Esophagus muscularis mucosa (tissue), 4 donors: ENCODE measurements around the gene E2F7. TPM values are rescaled to one million over a fixed set of nuclear protein-coding genes. Genes with fewer than 3 reads are reported as not detected.

Source experiments
- DNase-seq: peaks from one replicate; pipeline ENCODE4 v3.0.0-alpha.2; 2017; ENCODE audit errors: extremely low spot score
- H3K27ac ChIP-seq, 4 donors: fragments of 200-600 bp; sonication (generic); replicated peaks in 1 of 4; 1 replicate in 3 of 4; 2 replicates in 1 of 4; pipeline ENCODE4 v1.5.1; 2016 to 2019; ENCODE audit warnings: mild to moderate bottlenecking in 1 of 4
- H3K27me3 ChIP-seq, 4 donors: fragments of 200-600 bp; sonication (generic); one replicate each; pipeline versions ENCODE4 v1.5.1 to v1.6.0; 2016 to 2019
- H3K36me3 ChIP-seq, 4 donors: fragments of 200-600 bp; sonication (generic); one replicate each; pipeline ENCODE4 v1.5.1; 2016 to 2019
- H3K4me1 ChIP-seq, 4 donors: fragments of 200-600 bp; sonication (generic); one replicate each; pipeline ENCODE4 v1.5.1; 2016 to 2019
- H3K4me3 ChIP-seq, 4 donors: fragments of 200-600 bp; sonication (generic); 1 replicate in 2 of 4; 2 replicates in 2 of 4; pipeline ENCODE4 v1.5.1; 2016 to 2019; ENCODE audit warnings: mild to moderate bottlenecking in 4 of 4, moderate library complexity in 1 of 4
- H3K9me3 ChIP-seq, 4 donors: fragments of 200-600 bp; sonication (generic); 1 replicate in 3 of 4; 2 replicates in 1 of 4; pipeline ENCODE4 v1.5.1; 2016 to 2019
- EP300 ChIP-seq: sonication (generic); formaldehyde crosslinking; IDR thresholded peaks from one replicate; pipeline ENCODE4 v1.6.1; 2017; ENCODE audit warnings: antibody characterized with exemption
- POLR2A ChIP-seq: fragments of 450-650 bp; IDR thresholded peaks from one replicate; pipeline ENCODE4 v1.6.1; 2017; ENCODE audit warnings: antibody characterized with exemption, moderate library complexity, mild to moderate bottlenecking, low read depth
- POLR2AphosphoS5 ChIP-seq, 2 donors: sonication (generic); formaldehyde crosslinking; IDR thresholded peaks; one replicate each; pipeline ENCODE4 v1.6.1; 2017; ENCODE audit warnings: antibody characterized with exemption in 2 of 2
- WGBS: methylation state at CpG from one replicate; pipeline ENCODE4 v1.1.5; 2018; 5-methylcytosine and 5-hydroxymethylcytosine counted together
- intact Hi-C: fragments of 100-400 bp; cut with DNase I; formaldehyde crosslinking; loops from one replicate; pipeline ENCODE4 v1.15.1; 2023
- total RNA-seq, 4 donors: library from RNA; depleted of rRNA; stranded (reverse); fragments of >200 nt; gene quantifications; one replicate each; pipeline versions ENCODE4 v1.1.0 to v1.2.1, GENCODE V29; 2016
- TF ChIP-seq, protein P1 (sequence below), 3 experiments: fragments of 200-600 bp in 2 of 3; fragments of 450-650 bp in 1 of 3; sonication (generic) in 2 of 3; IDR thresholded peaks; one replicate each; pipeline ENCODE4 v1.5.1; 2017 to 2019; ENCODE audit warnings: antibody characterized with exemption in 3 of 3, mild to moderate bottlenecking in 2 of 3, moderate library complexity in 1 of 3

The E2F7 gene
- total RNA-seq, 4 donors from 2014 or later: not detected

DNA sequence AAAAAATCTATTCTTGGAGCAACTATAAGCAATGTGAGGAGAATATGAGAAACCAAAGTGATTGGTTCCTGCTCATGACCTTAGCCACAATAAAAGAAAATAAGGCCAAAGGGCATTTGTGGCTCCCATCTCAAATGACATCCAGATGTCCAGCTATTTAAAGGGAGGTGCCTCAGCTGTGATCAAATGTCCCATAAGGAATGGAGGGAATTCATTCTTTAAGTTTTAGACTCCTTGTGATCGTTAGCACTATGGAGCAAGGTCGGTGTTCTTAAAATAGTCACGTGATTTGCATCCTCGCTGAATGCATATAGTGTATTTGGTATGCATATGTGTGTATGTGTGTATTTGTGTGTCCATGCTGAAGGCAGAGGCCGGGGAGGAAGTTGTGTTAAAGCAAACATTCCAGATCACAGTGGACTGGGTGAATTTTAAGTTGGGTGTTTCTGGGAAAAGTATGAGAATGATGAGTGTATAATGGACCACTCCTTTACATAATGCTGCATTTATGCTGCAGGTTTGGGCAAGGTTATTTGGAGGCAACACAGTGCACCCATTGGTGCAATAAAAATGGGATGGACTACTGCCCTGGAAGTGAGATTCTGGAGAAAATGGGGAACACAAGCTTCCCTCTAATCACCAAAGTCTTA lies 5.6 kb upstream of the E2F7 start:
- H3K9me3 ChIP-seq: no peaks in the 10 kb centered on the region
- H3K36me3 ChIP-seq: no peaks in the 10 kb centered on the region
- TF ChIP-seq, protein P1, sequence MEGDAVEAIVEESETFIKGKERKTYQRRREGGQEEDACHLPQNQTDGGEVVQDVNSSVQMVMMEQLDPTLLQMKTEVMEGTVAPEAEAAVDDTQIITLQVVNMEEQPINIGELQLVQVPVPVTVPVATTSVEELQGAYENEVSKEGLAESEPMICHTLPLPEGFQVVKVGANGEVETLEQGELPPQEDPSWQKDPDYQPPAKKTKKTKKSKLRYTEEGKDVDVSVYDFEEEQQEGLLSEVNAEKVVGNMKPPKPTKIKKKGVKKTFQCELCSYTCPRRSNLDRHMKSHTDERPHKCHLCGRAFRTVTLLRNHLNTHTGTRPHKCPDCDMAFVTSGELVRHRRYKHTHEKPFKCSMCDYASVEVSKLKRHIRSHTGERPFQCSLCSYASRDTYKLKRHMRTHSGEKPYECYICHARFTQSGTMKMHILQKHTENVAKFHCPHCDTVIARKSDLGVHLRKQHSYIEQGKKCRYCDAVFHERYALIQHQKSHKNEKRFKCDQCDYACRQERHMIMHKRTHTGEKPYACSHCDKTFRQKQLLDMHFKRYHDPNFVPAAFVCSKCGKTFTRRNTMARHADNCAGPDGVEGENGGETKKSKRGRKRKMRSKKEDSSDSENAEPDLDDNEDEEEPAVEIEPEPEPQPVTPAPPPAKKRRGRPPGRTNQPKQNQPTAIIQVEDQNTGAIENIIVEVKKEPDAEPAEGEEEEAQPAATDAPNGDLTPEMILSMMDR (IDR thresholded peaks at IDR 0.05): no peak
- intact Hi-C loops: no loop called here
- no peak overlapping the region for H3K4me3 ChIP-seq
- peaks cover 0 to 3% (median 0%) of the 10 kb centered on the region in 4 donors for H3K4me1 ChIP-seq
- no peak overlapping the region for H3K27ac ChIP-seq
- no peaks in the 10 kb centered on the region for H3K27me3 ChIP-seq
- no peak for DNase-seq
- WGBS: 86% methylated on average over 5 of the region's 5 CpGs

DNA sequence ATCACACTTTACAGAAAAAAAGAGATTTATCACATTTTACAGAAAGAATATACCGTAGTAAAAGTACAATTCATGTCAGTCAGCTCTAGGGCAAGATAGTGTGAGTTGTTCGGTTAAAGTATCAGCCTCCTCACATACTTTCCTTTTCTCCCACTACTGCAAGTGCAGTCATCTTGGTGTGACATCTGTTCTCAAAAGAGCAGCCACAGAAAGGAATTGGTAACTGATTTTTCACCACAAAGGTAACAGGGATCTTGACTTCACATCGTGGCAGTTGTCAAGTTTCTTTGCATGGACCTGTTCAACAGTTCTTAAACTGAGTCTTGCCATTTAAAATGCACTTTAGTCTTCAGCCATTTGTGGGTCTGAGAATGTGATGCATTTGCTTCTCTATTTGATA lies 5.0 kb upstream of the E2F7 start:
- peaks cover 0 to 4% (median 0%) of the 10 kb centered on the region in 4 donors for H3K4me1 ChIP-seq
- H3K27me3 ChIP-seq: no peaks in the 10 kb centered on the region
- intact Hi-C loops: no loop called here
- no peak overlapping the region for H3K4me3 ChIP-seq
- 73% methylated on average over 3 of the region's 3 CpGs for WGBS
- DNase-seq: no peak
- no peak for TF ChIP-seq EP300
- TF ChIP-seq, protein P1 (IDR thresholded peaks at IDR 0.05): no peak
- TF ChIP-seq POLR2A: no peak
- no peak for TF ChIP-seq POLR2AphosphoS5 (IDR thresholded peaks at IDR 0.05)
- H3K9me3 ChIP-seq: no peaks in the 10 kb centered on the region
- H3K36me3 ChIP-seq: no peaks in the 10 kb centered on the region
- H3K27ac ChIP-seq: no peak overlapping the region

DNA sequence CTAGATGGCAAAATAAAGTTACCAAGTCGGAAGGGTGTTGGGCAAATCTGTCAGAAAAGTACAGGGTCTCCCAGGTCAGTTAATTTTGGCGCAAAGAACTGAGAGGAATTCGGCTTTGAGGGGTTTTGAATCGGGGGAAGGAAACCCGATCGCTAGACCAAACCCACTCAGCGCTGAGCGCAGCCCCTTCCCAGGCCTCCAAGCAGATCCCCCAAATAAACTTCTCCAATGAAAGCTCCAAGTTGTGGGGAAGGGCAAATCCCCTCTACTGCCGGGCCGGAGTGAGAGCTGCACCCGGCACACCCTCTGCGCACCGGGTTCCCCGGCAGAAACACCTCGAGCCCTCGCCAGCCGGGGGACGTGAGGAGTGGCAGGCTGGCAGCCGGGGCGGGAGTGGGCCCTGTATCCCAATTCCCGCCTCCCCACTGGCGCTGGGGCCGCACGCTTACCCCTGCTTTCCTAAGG lies 441 bp downstream of the E2F7 start:
- intact Hi-C loops: no loop called here
- TF ChIP-seq, protein P1 (IDR thresholded peaks at IDR 0.05): no peak
- TF ChIP-seq EP300 (no peak), POLR2A (no peak), POLR2AphosphoS5 (IDR thresholded peaks at IDR 0.05) (no peak)
- no peaks in the 10 kb centered on the region for H3K9me3 ChIP-seq
- peak overlapping the region in 3 of 4 donors; percentile 9 to 52 (median 23) for H3K27ac ChIP-seq
- DNase-seq: no peak
- H3K4me1 ChIP-seq: peaks cover 10 to 17% (median 15%) of the 10 kb centered on the region in 4 donors
- H3K27me3 ChIP-seq: peaks cover 0 to 33% (median 7%) of the 10 kb centered on the region in 4 donors
- WGBS: 3% methylated on average over 11 of the region's 24 CpGs
- H3K4me3 ChIP-seq: peak overlapping the region; percentile 66 to 78 (median 68)
- H3K36me3 ChIP-seq: no peaks in the 10 kb centered on the region

DNA sequence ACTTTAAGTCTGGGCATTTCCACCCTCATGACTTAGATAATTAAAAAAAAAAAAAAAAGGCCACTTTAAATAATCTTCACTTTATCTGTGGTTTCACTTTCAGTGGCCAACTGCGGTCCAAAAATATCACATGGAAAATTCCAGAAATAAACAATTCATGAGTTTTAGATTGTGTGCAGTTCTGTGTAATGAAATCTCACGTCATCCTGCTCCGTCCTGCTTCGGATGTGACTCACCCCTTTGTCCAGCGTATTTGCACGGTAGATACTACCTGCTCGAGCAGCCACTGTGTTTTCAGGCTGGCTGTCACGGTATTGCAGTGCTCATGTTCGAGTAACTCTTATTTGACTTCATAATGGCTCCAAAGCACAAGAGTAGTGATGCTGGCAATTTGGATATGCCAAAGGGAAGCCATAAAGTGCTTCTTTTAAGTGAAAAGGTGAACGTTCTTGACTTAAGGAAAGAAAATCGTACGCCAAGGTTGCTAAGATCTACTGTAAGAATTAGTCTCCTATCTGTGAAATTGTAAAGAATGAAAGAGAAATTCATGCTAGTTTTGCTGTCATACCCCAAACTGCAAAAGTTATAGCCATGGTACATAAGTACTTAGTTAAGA lies 2.4 kb downstream of the E2F7 start:
- intact Hi-C loops: no loop called here
- WGBS: 71% methylated on average over 12 of the region's 12 CpGs

More for the DNA sequence above, 2.4 kb downstream of the E2F7 start:
- peaks cover 10 to 17% (median 15%) of the 10 kb centered on the region in 4 donors for H3K4me1 ChIP-seq
- H3K9me3 ChIP-seq: no peaks in the 10 kb centered on the region
- H3K4me3 ChIP-seq: peak overlapping the region in 3 of 4 donors; percentile 11 to 39 (median 22)
- no peaks in the 10 kb centered on the region for H3K36me3 ChIP-seq
- H3K27me3 ChIP-seq: peaks cover 0 to 39% (median 7%) of the 10 kb centered on the region in 4 donors
- no peak for TF ChIP-seq EP300
- TF ChIP-seq POLR2A: no peak
- TF ChIP-seq, protein P1 (IDR thresholded peaks at IDR 0.05): no peak
- no peak for TF ChIP-seq POLR2AphosphoS5 (IDR thresholded peaks at IDR 0.05)
- no peak overlapping the region for H3K27ac ChIP-seq
- no peak for DNase-seq
